ENCODE measurements around the gene CPXM1.

DNA sequence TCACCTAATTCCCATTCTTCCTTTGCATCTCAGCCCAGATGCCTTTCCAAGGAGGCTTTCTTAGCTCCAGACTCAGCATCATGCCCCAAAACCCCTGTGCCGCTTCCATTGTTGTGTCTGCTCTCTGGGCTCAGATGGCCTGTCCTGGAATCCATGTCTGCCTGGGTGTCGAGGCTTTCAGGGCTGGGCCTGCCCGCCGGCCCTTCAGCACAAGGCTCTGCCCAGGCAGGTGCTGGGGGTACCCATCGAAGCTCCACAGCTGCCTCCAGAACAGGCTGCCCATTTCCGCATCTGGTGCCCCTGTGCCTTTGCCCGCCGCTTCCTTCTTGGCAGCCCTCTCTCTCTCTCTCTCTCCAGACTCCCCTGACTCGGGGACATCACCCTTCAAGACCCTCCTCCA is 1.2 kb downstream of the CPXM1 start:
- no peak for TF ChIP-seq EZH2phosphoT487 (IDR thresholded peaks at IDR 0.05; ENCODE audit: insufficient read depth, low read depth)
- TF ChIP-seq EZH2 (IDR thresholded peaks at IDR 0.05; ENCODE audit: insufficient read depth, poor library complexity, severe bottlenecking), result no peak
